HG03565 (cell line): ENCODE measurements around the gene MAD2L1BP.
"Not testable (repeated sequence)": the region's sequence is repeated elsewhere in the genome, so short reads cannot be mapped to it uniquely, and the experiment has no call there.

ENCODE experiments used
- ATAC-seq: cut with Tn5 transposase; IDR thresholded peaks from one replicate; pipeline ENCODE4 v1.9.1; 2021; ENCODE audit warnings: mild to moderate bottlenecking, moderate library complexity; ENCODE audit not compliant: unreplicated experiment

The MAD2L1BP gene

DNA sequence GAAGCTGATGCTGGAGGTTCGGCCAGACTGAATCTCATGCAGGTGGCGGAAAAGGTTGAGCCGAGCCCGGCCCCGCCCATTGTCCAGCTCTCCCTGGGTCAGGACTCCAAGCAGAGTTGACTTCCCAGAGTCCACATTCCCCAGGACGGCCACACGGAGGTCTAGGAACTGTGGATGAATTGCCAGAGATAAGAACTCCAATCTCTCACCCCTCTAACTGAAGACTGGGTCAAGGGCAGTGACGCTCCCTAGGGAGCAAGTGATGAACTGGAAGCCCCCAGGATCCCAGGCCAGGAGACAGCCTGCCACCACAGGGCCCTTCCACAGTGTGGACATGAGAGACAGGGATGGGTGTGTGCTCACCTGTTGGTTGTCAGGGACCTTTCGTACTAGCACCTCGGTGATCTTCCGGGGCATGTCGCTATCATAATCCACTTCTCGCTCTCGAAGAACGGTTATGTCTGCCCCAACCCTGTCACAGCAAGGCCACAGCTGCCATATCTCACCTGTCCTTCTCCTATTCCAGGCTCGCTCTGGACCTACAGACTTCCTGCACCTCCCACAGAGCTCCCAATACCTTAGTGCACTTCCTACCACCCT is 10.1 kb upstream of the MAD2L1BP start:
- ATAC-seq, result no peak

DNA sequence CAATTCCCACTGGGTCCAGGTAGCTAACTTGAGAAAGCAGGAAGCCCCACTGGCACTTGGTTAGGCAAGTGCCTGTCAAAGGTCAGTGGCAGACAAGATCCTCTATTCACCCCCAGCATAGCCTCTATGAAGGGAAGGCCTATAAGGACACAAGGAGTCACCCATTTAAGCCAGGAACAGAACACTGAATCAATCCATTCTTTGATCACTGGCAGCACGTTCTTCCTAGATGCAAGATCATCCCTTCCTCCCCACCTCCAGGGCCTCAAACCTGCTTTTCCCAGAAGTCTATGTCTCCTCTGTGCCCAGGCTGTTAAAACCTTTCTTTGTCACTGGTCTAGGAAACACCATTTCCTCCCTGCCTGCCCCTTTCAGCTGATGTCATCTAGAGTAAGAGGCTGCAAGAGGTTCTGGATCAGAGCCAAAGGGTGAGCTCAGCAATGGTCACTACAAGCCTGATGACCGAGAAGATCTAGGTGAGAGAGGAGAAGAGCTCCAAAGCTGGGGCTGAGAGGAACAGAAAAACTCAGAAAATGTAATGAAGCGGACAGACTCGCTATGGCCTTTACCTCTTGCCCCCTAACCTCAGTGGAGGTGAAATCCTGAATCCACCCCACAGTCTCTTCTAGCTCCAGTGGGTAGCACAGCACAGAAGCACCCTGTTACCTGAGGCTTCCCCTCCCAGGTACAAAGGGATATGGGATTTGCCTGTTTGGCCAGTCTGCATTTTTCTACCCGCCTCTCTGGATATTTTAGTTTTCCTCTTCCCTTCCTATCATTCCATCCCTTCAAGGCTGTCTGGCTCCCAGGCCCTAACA is 8.4 kb upstream of the MAD2L1BP start:
- no peak for ATAC-seq

DNA sequence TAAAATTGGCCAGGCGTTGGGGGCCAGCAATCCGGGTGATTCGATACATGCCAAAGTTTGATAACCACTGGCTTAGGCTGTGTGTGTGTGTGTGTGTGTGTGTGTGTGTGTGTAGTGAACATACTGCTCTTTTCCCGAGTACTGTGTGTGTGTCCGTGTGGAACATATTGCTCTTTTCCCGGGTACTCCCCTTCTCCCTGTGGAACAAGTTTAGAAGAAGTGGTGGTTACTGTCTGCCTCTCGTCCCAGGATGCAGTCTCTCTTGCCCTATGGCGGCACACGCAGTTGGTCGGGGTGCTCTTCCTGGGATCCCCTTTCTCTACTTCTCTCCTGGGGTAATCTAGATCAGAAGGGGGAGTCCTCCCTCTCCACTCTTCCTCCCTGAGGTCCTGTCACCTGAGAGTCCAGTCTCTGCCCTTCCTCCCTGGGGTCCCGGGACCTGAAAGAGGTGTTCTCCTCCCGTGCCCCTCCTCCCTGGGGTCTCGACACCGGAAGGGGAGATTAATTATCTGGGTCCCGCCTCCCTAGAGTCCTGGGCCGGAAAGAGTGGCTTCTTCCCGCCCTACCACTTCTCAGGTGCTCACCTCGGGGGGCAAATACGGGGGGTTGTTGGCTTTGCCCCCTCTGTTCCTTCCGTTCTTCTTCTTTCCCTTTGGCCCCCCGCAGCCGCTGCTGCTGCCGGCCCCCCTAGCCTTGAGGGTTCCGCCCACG is 7.1 kb upstream of the MAD2L1BP start:
- no peak for ATAC-seq

DNA sequence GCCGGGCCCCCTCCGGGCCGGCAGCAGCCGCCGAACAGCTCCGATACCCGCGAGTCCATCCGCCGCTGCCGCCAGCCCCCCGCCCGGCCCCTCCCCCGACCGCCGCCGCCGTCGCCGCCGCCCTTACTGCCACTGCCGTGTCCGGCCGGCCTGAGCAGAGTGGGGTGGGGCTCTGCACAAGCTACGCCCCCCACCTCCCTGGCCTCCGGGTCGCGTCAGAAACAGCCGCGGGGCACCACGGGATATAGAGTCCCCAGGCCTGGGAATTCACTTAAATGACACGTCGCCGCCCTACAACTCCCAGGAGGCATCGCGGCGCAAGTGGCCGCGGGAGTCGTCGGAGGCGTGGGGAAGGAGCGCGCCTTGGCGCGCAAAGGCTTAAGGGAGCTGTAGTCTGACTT is 6.5 kb upstream of the MAD2L1BP start, which contains the start of gene GTPBP2:
TSS of gene GTPBP2 (minus strand) at position 161 of the 401 bp plus-strand sequence. CDS start at position 59, 102 bp downstream.
- peak; percentile 70 for ATAC-seq

DNA sequence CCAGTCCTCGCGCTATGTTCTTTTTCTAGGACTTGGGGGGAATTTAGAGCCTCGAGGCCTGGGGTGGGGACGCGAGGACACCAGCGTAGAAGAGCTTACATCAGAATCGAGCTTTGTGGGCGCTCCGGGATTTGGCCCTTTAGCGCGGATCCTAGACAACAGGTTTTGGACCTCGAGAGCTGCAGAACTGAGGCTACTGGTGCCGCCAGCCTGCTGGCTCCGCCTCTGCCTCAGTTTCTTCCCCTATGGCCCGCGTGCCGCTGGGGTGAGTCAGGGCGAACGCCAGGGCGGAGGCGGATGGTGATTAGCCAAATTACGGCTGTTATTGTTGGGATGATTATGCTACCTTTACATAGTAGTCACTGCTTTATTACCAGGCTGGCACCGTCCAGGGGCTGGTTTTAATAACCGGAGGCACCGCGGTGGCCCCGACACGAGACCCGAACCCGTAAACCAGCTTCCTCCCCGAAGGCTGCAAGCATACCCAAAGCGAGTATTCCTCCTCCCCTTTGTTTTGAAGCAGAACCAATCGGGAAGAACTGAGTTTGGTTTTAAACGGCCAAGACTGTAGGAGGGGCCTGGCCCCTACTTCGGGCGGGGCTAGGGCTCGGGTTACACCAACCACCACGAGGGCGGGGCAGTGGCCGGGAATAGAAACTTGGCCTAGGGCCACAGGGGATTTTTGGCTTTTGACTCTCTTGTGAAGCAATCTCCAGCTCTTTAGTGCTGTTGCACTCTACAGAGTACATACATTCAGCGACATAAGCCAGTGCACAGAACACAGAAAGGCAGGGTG is 5.9 kb upstream of the MAD2L1BP start:
- peak; percentile 66 for ATAC-seq

DNA sequence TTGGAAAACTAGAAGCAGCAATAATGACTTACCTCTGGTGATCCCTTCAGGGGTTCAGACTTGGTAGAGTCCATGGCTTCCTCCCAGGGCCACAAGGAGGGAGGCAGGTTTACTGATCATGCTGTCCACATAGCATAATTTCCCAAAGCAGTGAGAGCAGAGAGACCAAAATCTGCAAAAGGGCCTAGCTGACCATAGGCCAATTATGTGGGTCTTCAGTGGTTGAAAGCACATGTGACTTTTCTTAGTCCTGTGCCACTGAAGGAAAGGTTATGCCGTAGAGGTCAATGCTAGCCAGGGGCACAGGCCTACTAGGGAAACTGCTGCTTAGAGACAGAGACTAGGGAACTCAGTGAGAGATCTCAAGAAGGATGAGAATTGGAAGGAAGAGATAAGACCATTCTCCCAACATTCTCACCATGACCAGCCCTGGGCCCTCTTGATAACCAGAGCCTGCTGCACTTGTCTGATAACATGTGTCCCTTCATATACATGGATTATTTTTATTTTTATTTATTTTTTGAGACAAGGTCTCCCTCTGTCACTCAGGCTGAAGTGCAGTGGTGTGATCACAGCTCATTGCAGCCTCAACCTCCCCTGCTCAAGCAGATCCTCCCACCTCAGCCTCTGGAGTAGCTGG is 4.5 kb upstream of the MAD2L1BP start:
- ATAC-seq, result no peak

DNA sequence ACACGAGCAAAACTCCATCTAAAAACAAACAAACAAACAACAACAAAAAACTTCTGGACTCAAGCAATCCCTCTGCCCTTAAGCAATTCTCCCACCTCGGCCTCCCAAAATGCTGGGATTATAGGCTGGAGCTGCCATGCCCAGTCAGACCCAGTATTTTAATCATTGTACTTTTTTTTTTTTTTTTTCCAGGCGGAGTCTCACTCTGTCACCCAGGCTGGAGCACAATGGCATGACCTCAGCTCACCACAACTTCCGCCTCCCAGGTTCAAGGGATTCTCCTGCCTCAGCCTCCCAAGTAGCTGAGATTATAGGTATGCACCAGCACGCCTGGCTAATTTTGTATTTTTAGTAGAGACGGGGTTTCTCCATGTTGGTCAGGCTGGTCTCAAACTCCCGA is 2.6 kb upstream of the MAD2L1BP start:
- ATAC-seq, result not testable (repeated sequence)

DNA sequence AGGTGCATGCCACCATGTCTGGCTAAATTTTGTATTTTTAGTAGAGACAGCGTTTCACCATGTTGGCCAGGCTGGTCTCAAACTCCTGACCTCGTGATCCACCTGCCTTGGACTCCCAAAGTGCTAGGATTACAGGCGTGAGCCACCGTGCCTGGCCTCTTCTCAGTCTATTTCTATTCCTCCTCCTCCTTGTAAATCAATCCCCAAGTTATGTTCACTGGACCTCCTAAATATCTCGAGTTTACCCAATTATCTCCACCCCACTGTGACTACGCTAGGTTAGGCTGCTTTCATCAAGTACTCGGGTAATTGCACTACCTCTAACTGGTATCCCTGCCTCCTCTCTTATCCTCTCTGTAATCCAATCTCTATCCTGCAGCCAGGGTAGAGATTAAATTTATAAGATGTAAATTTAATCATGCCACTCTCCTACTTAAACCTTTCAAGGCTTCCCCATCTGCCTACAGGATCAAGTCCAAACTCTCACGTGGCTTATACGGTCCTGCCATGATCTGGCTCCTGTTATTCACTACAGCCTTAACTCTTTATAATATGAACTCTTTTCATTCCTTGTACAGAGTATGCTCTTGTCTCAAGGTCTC is 837 bp upstream of the MAD2L1BP start:
- no peak for ATAC-seq

DNA sequence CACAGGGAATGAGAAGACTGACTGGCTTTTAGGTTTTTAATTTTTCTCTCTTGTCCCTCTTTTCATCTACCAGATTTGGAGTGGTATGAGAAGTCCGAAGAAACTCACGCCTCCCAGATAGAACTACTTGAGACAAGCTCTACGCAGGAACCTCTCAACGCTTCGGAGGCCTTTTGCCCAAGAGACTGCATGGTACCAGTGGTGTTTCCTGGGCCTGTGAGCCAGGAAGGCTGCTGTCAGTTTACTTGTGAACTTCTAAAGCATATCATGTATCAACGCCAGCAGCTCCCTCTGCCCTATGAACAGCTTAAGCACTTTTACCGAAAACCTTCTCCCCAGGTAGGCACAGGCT is 644 bp downstream of the MAD2L1BP start:
- ATAC-seq, result no peak

DNA sequence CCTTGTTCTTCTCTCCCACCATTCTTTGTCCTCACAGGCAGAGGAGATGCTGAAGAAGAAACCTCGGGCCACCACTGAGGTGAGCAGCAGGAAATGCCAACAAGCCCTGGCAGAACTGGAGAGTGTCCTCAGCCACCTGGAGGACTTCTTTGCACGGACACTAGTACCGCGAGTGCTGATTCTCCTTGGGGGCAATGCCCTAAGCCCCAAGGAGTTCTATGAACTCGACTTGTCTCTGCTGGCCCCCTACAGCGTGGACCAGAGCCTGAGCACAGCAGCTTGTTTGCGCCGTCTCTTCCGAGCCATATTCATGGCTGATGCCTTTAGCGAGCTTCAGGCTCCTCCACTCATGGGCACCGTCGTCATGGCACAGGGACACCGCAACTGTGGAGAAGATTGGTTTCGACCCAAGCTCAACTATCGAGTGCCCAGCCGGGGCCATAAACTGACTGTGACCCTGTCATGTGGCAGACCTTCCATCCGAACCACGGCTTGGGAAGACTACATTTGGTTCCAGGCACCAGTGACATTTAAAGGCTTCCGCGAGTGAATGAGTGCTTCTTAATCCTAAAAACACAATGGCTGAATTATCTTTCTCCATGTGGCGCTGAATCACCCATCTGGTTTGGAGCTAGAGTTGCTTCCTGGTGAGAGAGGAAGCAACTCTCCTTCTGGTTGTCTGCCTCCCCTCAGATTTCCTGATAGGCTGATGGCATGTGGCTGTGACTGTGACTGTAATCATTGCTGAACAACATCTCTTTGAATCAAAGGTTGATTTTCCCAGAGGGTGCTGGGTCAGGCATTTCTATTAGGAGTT is 4.6 kb downstream of the MAD2L1BP start:
- ATAC-seq, result no peak

DNA sequence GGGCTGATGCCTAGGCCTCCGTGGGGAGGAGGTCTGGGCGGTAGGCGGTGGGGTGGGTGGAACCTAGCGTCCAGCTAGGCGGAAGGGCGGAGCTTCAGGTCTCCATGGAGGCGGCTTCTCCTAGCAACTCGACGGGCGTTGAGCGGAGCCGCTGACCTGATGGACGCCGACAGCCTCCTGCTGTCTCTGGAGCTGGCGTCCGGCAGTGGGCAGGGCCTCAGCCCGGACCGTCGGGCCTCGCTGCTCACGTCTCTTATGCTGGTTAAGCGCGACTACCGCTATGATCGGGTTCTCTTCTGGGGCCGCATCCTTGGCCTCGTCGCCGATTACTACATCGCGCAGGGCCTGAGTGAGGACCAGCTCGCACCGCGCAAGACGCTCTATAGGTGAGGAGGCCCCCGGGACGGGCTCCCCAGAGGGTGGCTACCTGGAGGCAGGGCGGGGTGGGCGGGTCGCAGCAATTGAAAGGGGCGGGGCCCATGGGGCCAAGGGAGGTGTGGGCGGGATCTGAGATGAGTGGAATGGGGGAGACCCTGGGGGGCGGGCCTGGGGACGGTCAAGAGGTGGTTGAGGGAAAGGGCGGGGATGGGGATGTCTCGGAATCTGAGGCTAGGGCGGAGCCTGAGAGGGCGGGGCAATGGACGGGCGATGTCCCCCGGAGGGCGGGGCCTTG is 9.4 kb downstream of the MAD2L1BP start, which contains the start of gene RSPH9:
TSS of gene RSPH9 (plus strand) at position 97 of the 673 bp plus-strand sequence. CDS start at position 160, 63 bp downstream.
- no peak for ATAC-seq

DNA sequence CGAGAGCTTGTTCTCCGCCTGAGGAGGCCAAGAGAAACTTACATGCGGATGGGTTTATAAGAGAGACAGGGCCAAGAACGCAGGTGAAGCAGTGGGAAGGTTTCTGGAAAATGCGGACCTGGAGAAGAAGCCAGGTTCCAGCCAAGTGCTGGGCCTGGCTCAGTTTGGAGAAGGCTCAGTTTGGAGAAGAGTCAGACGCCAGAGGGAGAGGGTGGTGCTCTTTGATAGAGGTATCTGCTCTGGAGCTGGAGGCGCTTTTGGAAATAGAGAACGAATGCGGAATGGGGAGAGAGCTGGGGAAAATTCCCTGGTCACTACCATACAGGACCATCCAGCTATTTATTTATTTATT is 9.9 kb downstream of the MAD2L1BP start:
- ATAC-seq, result no peak

DNA sequence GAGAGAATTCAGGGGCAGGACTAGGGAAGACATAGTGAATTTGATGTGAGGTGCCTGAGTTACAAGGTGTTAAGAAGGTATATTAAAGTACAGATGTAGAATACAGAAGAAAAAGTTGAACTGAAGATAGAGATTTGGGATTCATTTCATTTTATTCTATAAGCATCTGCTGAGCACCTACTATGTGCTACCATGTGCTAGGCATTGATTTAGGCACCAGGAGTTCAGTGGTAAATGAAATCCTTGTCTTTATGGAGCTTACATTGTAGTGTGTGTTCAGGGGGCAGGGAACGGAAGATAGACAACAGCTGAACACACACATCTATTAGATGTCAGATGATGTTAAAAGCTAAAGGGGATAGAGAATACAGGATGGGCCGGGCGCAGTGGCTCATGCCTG is 12.0 kb downstream of the MAD2L1BP start:
- no peak for ATAC-seq

DNA sequence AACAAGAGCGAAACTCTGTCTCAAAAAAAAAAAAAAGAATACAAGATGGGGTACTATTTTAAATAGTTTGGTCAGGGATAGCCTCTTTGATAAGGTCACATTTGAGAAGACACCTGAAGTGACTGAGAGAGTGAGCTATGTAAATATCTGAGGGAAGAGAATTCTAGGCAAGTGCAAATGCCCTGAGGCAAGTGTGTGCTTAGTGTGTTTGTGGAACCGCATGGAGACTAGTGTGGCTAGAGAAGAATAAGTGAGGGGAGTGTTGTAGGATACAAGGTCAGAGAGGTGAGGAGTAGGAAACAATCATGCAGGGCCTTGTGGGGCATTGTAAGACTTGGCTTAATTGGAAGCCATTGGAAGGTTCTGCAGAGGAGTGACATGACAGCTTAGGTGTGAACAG is 12.6 kb downstream of the MAD2L1BP start:
- no peak for ATAC-seq

DNA sequence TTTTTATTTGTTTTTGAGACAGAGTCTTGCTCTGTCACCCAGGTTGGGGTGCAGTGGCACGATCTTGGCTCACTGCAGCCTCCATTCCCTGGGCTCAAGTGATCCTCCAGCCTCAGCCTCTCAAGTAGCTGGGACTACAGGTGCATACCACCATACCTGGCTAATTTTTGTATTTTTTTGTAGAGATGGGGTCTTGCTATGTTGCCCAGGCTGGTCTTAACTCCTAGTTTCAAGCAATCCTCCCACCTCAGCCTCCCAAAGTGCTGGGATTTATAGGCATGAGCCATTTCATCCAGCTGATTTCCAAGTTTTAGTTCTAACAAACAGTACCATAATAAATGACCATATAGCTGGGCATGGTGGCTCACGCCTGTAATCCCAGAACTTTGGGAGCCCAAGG is 17.2 kb downstream of the MAD2L1BP start:
- ATAC-seq, result not testable (repeated sequence)

DNA sequence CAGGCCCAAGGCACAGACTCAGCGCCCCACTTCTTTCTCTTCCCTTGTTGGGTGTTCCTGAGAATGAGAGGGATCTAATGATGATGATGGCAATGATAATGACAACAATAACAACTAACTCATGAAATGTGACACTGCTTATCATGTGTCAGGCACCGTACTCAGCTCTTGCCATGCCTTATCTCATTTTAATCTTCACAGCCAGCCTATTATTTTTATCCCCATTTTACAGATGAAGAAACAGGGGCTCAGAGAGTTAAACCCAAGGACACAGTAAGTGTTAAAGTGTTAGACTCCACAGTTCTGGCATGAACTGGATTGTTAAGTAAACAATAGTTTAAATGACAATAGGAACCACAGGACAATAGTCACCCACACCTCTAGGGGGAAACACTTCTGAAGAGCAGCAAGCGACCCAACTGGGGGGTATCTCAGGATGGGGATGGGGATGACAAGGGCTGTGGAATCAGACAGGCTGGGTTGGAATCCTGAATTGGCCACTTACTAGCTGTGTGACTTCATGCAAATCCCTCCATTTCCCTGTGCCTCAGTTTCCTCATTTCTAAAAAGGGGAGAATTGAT is 21.7 kb downstream of the MAD2L1BP start:
- ATAC-seq, result no peak

DNA sequence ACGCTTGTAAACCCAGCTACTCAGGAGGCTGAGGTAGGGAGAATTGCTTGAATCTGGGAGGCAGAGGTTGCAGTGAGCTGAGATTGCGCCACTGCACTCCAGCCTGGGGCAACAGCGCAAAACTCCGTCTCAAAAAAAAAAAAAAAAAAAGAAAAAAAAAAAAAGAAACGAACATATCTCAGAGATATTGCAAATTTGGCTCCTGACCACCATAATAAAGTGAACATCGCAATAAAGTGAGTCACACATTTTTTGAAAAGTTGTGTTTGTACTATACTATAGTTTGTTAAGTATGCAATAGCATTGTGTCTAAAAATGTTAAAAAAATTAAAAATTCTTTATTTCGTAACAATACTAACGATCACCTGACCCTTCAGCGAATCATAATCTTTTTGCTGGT is 22.5 kb downstream of the MAD2L1BP start:
- ATAC-seq, result no peak

DNA sequence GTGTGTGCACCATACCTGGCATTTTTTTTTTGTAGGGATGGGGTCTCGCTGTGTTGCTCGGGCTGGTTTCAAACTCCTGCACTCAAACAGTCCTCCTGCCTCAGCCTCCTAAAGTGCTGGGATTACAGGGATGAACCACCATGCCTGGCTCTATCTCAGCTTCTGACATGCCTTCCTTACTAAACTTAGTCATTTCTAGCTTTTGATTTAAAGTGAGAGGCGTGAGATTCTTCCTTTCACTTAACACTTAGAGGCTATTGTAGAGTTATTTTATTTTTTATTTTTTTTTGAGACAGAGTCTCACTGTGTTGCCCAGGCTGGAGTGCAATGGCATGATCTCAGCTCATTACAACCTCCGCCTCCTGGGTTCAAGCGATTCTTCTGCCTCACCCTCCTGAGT is 27.3 kb downstream of the MAD2L1BP start:
- not testable (repeated sequence) for ATAC-seq
